Endothelial cell of umbilical vein (primary cell): ENCODE data around the gene CARD8. TPM values are rescaled to one million over a fixed set of nuclear protein-coding genes. Genes with fewer than 3 reads are reported as not detected.
A peak's percentile ranks its signal among the peaks of the same experiment; 100 is the strongest.

Experiments
- BruUV-seq: library from RNA; stranded (reverse); fragments of 400-500 nt; replicated peaks from 2 replicates; lab custom pipeline; 2021; lab: Mats Ljungman, UMichigan
- CTCF ChIA-PET: fragments of 300-600, 350-600 bp; sonication (Branson Sonifier 250); formaldehyde crosslinking; loops from one replicate; lab custom pipeline; 2021; ENCODE audit warnings: antibody characterized with exemption, inconsistent platforms; lab: Charles Lee
- POLR2A ChIA-PET: fragments of 300-600, 350-600 bp; sonication (Branson Sonifier 250); formaldehyde crosslinking; loops from one replicate; lab custom pipeline; 2021; ENCODE audit warnings: antibody characterized with exemption, inconsistent platforms; lab: Charles Lee
- DNase-seq: peaks from one replicate; pipeline ENCODE4 v3.0.0-alpha.2; 2011; ENCODE audit warnings: low read depth, low spot score
- FAIRE-seq: peaks from 2 replicates; lab custom pipeline; 2011; peaks lifted over from hg19 to GRCh38; lab: Jason Lieb, UNC
- H2AFZ ChIP-seq: 2 replicates; pipeline ENCODE4 v1.6.0; 2012; ENCODE audit warnings: low read depth, low read length, control low read depth, inconsistent platforms
- H3K27ac ChIP-seq: 2 replicates; pipeline ENCODE4 v1.5.1; 2011; ENCODE audit warnings: low read depth, mild to moderate bottlenecking, control low read depth, low read length, moderate library complexity; ENCODE audit not compliant: insufficient read depth
- H3K27me3 ChIP-seq, 2 experiments: 2 replicates each; pipeline versions ENCODE4 v1.6.0 to v1.6.1; 2011; ENCODE audit warnings: low read length in 2 of 2, mixed read lengths in 1 of 2; ENCODE audit not compliant: control insufficient read depth in 2 of 2, insufficient read depth in 2 of 2
- H3K36me3 ChIP-seq, 2 experiments: 2 replicates in 1 of 2; 3 replicates in 1 of 2; pipeline ENCODE4 v1.5.1; 2011; ENCODE audit warnings: low read length in 2 of 2, mild to moderate bottlenecking in 1 of 2, moderate library complexity in 1 of 2; ENCODE audit not compliant: control insufficient read depth in 2 of 2, insufficient read depth in 2 of 2; ENCODE audit errors: extremely low read depth in 1 of 2
- H3K4me1 ChIP-seq: 3 replicates; pipeline ENCODE4 v1.5.1; 2011; ENCODE audit warnings: mild to moderate bottlenecking, low read length; ENCODE audit not compliant: control insufficient read depth, insufficient read depth; ENCODE audit errors: extremely low read depth
- H3K4me2 ChIP-seq: 2 replicates; pipeline ENCODE4 v1.6.1; 2011; ENCODE audit warnings: low read length, control low read depth, mixed read lengths; ENCODE audit not compliant: insufficient read depth
- H3K4me3 ChIP-seq, 3 experiments: fragments of 200-600 bp in 1 of 3; sonication (generic), shearing (Covaris generic) in 1 of 3; replicated peaks in 1 of 3; 2 replicates each; pipeline ENCODE4 v1.5.1; 2011 to 2016; ENCODE audit warnings: control low read depth in 3 of 3, low read length in 3 of 3, mild to moderate bottlenecking in 2 of 3, inconsistent platforms in 1 of 3, low read depth in 1 of 3, moderate library complexity in 1 of 3; ENCODE audit not compliant: insufficient read depth in 1 of 3
- H3K79me2 ChIP-seq: 2 replicates; pipeline ENCODE4 v1.6.0; 2012; ENCODE audit warnings: low read length, inconsistent platforms; ENCODE audit not compliant: control insufficient read depth, insufficient read depth
- H3K9ac ChIP-seq: replicated peaks from 2 replicates; pipeline ENCODE3; 2011; ENCODE audit warnings: low read length, control low read depth; ENCODE audit not compliant: insufficient read depth; ENCODE audit errors: extremely low read depth
- H3K9me1 ChIP-seq: replicated peaks from 3 replicates; pipeline ENCODE4 v1.6.0; 2011; ENCODE audit warnings: mild to moderate bottlenecking, low read length; ENCODE audit not compliant: control insufficient read depth, insufficient read depth; ENCODE audit errors: extremely low read depth
- H3K9me3 ChIP-seq: replicated peaks from 2 replicates; pipeline ENCODE4 v1.5.1; 2012; ENCODE audit warnings: low read length, inconsistent platforms; ENCODE audit not compliant: control insufficient read depth, insufficient read depth
- H4K20me1 ChIP-seq: replicated peaks from 2 replicates; pipeline ENCODE3; 2011; ENCODE audit warnings: mild to moderate bottlenecking, low read length; ENCODE audit not compliant: control insufficient read depth, insufficient read depth; ENCODE audit errors: extremely low read depth
- EZH2 ChIP-seq: IDR thresholded peaks from 2 replicates; pipeline ENCODE4 v1.6.1; 2012; ENCODE audit warnings: borderline replicate concordance, low read depth, mild to moderate bottlenecking, moderate library complexity, low read length, inconsistent platforms; ENCODE audit not compliant: severe bottlenecking
- FOS ChIP-seq: IDR thresholded peaks from 2 replicates; pipeline ENCODE4 v1.6.1; 2011; ENCODE audit warnings: mild to moderate bottlenecking, low read length, moderate library complexity, borderline replicate concordance; ENCODE audit not compliant: insufficient read depth
- GATA2 ChIP-seq: IDR thresholded peaks from 2 replicates; pipeline ENCODE4 v1.7.0; 2011; ENCODE audit warnings: low read depth, mild to moderate bottlenecking, moderate library complexity, mixed read lengths, low read length; ENCODE audit not compliant: insufficient read length, insufficient read depth
- JUN ChIP-seq: IDR thresholded peaks from 2 replicates; pipeline ENCODE4 v1.6.1; 2011; ENCODE audit warnings: borderline replicate concordance, low read depth; ENCODE audit not compliant: insufficient read length, insufficient read depth
- MYC ChIP-seq: IDR thresholded peaks from one replicate; pipeline ENCODE4 v1.6.1; 2011; ENCODE audit warnings: mild to moderate bottlenecking, low read depth, low read length
- POLR2A ChIP-seq: IDR thresholded peaks from 2 replicates; pipeline ENCODE4 v1.6.1; 2012; ENCODE audit warnings: low read depth, mild to moderate bottlenecking, control low read depth, low read length
- POLR2AphosphoS5 ChIP-seq: IDR thresholded peaks from 2 replicates; pipeline ENCODE4 v1.6.1; 2012; ENCODE audit warnings: low read depth, mild to moderate bottlenecking, control low read depth, low read length, moderate library complexity; ENCODE audit not compliant: insufficient read depth
- dilution Hi-C: fragments of 300-500 bp; cut with MboI; formaldehyde crosslinking; loops from one replicate; pipeline ENCODE4 v1.15.0; 2019; ENCODE audit warnings: low sequenced_read_pairs; ENCODE audit not compliant: extremely low pct_ligation_motif_present
- intact Hi-C: fragments of 100-400 bp; cut with micrococcal nuclease; formaldehyde crosslinking; loops from one replicate; pipeline ENCODE4 v1.10.0; 2022
- polyA plus RNA-seq, 4 experiments: library from polyadenylated mRNA; depleted of rRNA in 3 of 4; stranded (reverse) in 3 of 4; unstranded in 1 of 4; fragments of >200 nt; gene quantifications; 2 replicates each; pipeline versions ENCODE4 v1.2.1 to v1.2.3, GENCODE V29; 2011 to 2012; ENCODE audit warnings: missing spikeins in 1 of 4
- total RNA-seq: library from RNA; stranded (reverse); gene quantifications from 2 replicates; pipeline ENCODE4 v1.2.3, GENCODE V29; 2021
- TF ChIP-seq, protein P1 (sequence below), 2 donors: IDR thresholded peaks; 1 replicate in 1 of 2; 2 replicates in 1 of 2; pipeline ENCODE4 v1.5.1; 2011; ENCODE audit warnings: low read length in 2 of 2, mild to moderate bottlenecking in 2 of 2, moderate library complexity in 2 of 2, control low read depth in 1 of 2, inconsistent platforms in 1 of 2, low read depth in 1 of 2; ENCODE audit not compliant: insufficient read depth in 1 of 2; ENCODE audit errors: extremely low read depth in 1 of 2
- TF ChIP-seq, protein P2 (sequence below): IDR thresholded peaks from 2 replicates; pipeline ENCODE4 v1.6.1; 2011; ENCODE audit not compliant: insufficient read depth, insufficient read length

CARD8 gene
- total and polyA plus RNA-seq, 2 donors (not counting 3 experiments of a cell fraction or from before 2014, with no cell fraction given), result 64.6 to 123 TPM

DNA sequence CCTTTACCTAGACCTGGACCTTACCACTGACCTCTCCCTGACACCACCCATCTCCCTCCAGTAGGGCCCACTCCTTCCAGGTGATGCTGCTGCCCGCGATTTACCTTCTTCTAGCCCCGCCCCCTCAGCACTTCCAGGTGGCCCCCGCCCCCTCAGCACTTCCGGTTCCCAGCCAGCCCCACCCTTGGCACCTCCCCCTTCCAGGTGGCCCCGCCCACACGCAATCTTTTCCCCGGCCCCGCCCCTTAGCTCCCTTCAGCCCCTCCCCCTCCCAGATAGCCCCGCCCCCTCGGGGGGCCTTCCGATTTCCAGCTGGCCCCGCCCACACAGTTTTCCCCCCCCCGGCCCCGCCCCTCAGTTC, 86.2 kb downstream of the CARD8 start:
- Histone ChIP-seq H3K4me2 (peak overlapping the region; percentile 52), H2AFZ (peak overlapping the region; percentile 99), H3K9ac (no peak overlapping the region), H4K20me1 (no peaks in the 10 kb centered on the region), H3K9me3 (no peaks in the 10 kb centered on the region), H3K9me1 (no peaks in the 10 kb centered on the region), H3K36me3 (peaks cover 0 to 6% of the 10 kb centered on the region in 2 experiments), H3K27me3 (no peaks in the 10 kb centered on the region), H3K27ac (no peak overlapping the region), H3K4me1 (peaks cover 13% of the 10 kb centered on the region), H3K4me3 (peak overlapping the region in 2 of 3 experiments; percentile 68 to 87), H3K79me2 (peaks cover 28% of the 10 kb centered on the region)
- FAIRE-seq, result no peak
- BruUV-seq, result no TSS peak
- dilution Hi-C loops, result no loop called here
- POLR2A ChIA-PET, result interaction anchor here (0.6 to 1.0 kb wide), 4 partner anchors 15 to 1079 kb away, joined by 3 to 9 read pairs (median 3); no protein-coding TSS in a partner anchor
- TF ChIP-seq EZH2 (no peak), POLR2AphosphoS5 (no peak), MYC (no peak), POLR2A (no peak), JUN (no peak), FOS (no peak), GATA2 (no peak)
- TF ChIP-seq, protein P1, sequence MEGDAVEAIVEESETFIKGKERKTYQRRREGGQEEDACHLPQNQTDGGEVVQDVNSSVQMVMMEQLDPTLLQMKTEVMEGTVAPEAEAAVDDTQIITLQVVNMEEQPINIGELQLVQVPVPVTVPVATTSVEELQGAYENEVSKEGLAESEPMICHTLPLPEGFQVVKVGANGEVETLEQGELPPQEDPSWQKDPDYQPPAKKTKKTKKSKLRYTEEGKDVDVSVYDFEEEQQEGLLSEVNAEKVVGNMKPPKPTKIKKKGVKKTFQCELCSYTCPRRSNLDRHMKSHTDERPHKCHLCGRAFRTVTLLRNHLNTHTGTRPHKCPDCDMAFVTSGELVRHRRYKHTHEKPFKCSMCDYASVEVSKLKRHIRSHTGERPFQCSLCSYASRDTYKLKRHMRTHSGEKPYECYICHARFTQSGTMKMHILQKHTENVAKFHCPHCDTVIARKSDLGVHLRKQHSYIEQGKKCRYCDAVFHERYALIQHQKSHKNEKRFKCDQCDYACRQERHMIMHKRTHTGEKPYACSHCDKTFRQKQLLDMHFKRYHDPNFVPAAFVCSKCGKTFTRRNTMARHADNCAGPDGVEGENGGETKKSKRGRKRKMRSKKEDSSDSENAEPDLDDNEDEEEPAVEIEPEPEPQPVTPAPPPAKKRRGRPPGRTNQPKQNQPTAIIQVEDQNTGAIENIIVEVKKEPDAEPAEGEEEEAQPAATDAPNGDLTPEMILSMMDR (IDR thresholded peaks at IDR 0.05; ENCODE audit: extremely low read depth in 1 of 2, insufficient read depth in 1 of 2, low read depth in 1 of 2, low read length in 2 of 2), result no peak
- TF ChIP-seq, protein P2, sequence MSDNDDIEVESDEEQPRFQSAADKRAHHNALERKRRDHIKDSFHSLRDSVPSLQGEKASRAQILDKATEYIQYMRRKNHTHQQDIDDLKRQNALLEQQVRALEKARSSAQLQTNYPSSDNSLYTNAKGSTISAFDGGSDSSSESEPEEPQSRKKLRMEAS, result no peak
- intact Hi-C loops, result loop anchor here (5.0 kb wide), 1 partner anchor 403 kb away; no protein-coding TSS in a partner anchor
- no peak for DNase-seq
- CTCF ChIA-PET, result interaction anchor here (0.6 to 1.0 kb wide), 5 partner anchors 9 to 66 kb away, joined by 3 to 15 read pairs (median 4); no protein-coding TSS in a partner anchor
